ENCODE data around the gene RAB29. TPM values are rescaled to one million over a fixed set of nuclear protein-coding genes. Genes with fewer than 3 reads are reported as not detected.
A peak's percentile ranks its signal among the peaks of the same experiment; 100 is the strongest.

RAB29 gene
- total RNA-seq, 1 donor from 2014 or later = 4.7 TPM

DNA sequence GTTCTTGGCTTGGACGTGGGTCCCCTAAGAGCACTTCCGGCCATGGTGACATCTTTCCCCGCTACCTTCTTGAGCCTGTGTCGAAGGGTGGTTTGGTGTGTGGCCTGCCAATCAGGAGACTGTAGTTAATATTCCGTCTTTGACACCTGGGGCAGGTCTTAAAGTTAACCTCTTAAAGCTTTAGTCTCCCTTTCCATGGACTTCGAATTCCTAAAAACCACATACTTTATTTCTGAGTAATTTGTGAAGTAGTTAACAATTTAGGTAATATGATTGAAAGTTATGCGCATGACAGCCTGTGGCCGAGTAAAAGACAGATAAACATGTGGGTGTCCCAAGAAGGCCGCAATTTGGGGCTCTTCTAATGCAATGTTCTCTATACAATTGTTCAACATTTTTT lies 10.2 kb upstream of the RAB29 start:
- Histone ChIP-seq H3K9ac (ENCODE audit: low read depth in 1 of 3, low read length in 3 of 3) (no peak overlapping the region), H3K27me3 (ENCODE audit: control insufficient read depth in 3 of 3, insufficient read depth in 3 of 3, low read length in 3 of 3) (no peaks in the 10 kb centered on the region), H3K27ac (ENCODE audit: low read depth, low read length) (no peak overlapping the region), H3K36me3 (ENCODE audit: control insufficient read depth in 3 of 3, insufficient read depth in 3 of 3, low read length in 3 of 3) (peaks cover 5 to 10% (median 9%) of the 10 kb centered on the region in 3 donors), H3K9me3 (ENCODE audit: control insufficient read depth in 3 of 3, low read length in 3 of 3) (no peaks in the 10 kb centered on the region), H3K4me1 (ENCODE audit: control insufficient read depth in 3 of 3, insufficient read depth in 3 of 3, low read length in 3 of 3) (peaks cover 17 to 20% (median 19%) of the 10 kb centered on the region in 3 donors), H3K4me3 (ENCODE audit: low read length in 3 of 3) (no peak overlapping the region)

DNA sequence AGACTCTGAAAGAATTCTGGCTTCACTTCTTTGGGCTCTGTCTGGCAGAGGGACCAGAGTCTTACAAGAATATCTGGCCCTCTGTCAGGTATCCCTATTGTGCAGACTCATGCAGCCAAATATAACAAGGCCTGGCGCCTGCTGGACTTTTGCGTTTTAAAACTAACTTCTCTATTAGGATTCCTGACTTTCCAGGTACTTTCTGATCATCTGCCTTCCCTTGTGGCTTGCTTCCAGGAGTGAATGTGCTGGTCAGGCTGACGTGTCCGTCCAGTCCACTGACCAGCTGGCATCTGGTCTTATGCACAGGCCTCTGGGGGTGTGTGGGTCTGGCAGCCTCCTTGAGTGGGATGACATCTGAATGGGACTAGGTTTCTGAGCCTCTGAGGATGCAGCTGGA lies 8.6 kb upstream of the RAB29 start:
- Histone ChIP-seq H3K27ac (ENCODE audit: low read depth, low read length) (peak overlapping the region; percentile 78), H3K27me3 (ENCODE audit: control insufficient read depth in 3 of 3, insufficient read depth in 3 of 3, low read length in 3 of 3) (no peaks in the 10 kb centered on the region), H3K9me3 (ENCODE audit: control insufficient read depth in 3 of 3, low read length in 3 of 3) (no peaks in the 10 kb centered on the region), H3K9ac (ENCODE audit: low read depth in 1 of 3, low read length in 3 of 3) (peak overlapping the region; percentile 6 to 50 (median 13)), H3K4me1 (ENCODE audit: control insufficient read depth in 3 of 3, insufficient read depth in 3 of 3, low read length in 3 of 3) (peaks cover 17 to 19% (median 18%) of the 10 kb centered on the region in 3 donors), H3K4me3 (ENCODE audit: low read length in 3 of 3) (peak overlapping the region in 1 of 3 donors; percentile 24), H3K36me3 (ENCODE audit: control insufficient read depth in 3 of 3, insufficient read depth in 3 of 3, low read length in 3 of 3) (no peaks in the 10 kb centered on the region)

DNA sequence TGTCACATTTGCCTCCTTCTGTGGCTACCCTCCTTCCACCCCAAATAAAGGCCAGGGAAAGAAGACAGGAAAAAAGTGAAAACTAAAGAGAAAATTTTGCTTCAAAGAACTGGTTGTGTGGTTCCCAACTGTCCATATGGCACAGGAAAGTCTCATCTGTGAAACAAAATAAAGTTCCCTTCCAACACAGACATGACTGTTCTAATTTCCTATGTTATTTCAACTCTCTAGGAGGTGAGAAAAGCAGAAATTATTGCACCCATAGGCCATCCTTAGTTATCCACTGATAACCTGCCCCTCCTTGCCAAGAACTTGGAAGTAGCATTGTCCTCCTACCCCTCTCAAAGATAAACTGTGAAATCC lies 8.1 kb upstream of the RAB29 start:
- Histone ChIP-seq H3K4me1 (ENCODE audit: control insufficient read depth in 3 of 3, insufficient read depth in 3 of 3, low read length in 3 of 3) (peaks cover 17 to 19% (median 18%) of the 10 kb centered on the region in 3 donors), H3K9ac (ENCODE audit: low read depth in 1 of 3, low read length in 3 of 3) (peak overlapping the region in 1 of 3 donors; percentile 51), H3K4me3 (ENCODE audit: low read length in 3 of 3) (no peak overlapping the region), H3K36me3 (ENCODE audit: control insufficient read depth in 3 of 3, insufficient read depth in 3 of 3, low read length in 3 of 3) (no peaks in the 10 kb centered on the region), H3K27me3 (ENCODE audit: control insufficient read depth in 3 of 3, insufficient read depth in 3 of 3, low read length in 3 of 3) (no peaks in the 10 kb centered on the region), H3K9me3 (ENCODE audit: control insufficient read depth in 3 of 3, low read length in 3 of 3) (no peaks in the 10 kb centered on the region), H3K27ac (ENCODE audit: low read depth, low read length) (peak overlapping the region; percentile 78)

DNA sequence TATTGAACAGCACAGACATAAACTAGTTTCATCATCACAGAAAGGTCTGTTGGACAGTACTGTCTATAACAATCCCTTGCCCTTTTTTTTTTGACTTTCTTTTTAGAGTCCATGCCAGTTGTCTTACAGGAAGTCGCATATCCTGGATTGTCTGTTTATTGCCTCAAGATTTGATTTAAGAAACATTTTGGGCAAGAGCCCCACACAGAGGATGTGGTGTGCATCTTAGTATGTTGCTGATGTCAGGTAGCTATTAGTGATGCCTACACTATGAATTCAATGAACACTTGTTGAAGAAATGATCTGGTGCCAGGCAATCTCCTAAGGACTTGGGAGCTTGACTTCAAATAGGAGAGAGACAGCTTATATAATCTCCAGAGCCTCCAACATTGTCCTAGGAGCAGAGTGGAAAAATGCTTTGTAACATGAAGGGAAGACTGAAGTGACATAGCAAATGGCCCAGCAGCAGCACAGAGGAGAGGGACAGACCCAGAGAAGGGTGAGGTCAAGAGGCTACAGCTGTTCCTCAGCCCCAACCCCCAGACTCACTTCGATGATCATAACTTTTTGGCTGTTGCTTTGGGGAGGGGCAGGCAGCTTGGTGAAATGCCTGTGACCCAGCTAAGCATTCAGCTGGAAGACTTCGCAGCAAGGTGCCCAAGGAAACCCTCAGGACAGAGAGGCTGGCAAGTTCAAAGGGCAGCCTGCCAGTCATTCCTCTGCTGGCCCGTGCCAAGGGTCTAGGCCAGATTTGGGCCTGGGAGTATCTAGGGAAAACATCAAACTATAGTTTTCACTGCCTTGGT lies 7.5 kb upstream of the RAB29 start:
- H3K4me3 ChIP-seq (ENCODE audit: low read length in 3 of 3) = no peak overlapping the region
- peaks cover 18 to 20% (median 19%) of the 10 kb centered on the region in 3 donors for H3K4me1 ChIP-seq (ENCODE audit: control insufficient read depth in 3 of 3, insufficient read depth in 3 of 3, low read length in 3 of 3)
- no peaks in the 10 kb centered on the region for H3K9me3 ChIP-seq (ENCODE audit: control insufficient read depth in 3 of 3, low read length in 3 of 3)
- no peaks in the 10 kb centered on the region for H3K36me3 ChIP-seq (ENCODE audit: control insufficient read depth in 3 of 3, insufficient read depth in 3 of 3, low read length in 3 of 3)
- no peaks in the 10 kb centered on the region for H3K27me3 ChIP-seq (ENCODE audit: control insufficient read depth in 3 of 3, insufficient read depth in 3 of 3, low read length in 3 of 3)
- H3K27ac ChIP-seq (ENCODE audit: low read depth, low read length) = peak overlapping the region; percentile 78
- peak overlapping the region in 1 of 3 donors; percentile 51 for H3K9ac ChIP-seq (ENCODE audit: low read depth in 1 of 3, low read length in 3 of 3)

DNA sequence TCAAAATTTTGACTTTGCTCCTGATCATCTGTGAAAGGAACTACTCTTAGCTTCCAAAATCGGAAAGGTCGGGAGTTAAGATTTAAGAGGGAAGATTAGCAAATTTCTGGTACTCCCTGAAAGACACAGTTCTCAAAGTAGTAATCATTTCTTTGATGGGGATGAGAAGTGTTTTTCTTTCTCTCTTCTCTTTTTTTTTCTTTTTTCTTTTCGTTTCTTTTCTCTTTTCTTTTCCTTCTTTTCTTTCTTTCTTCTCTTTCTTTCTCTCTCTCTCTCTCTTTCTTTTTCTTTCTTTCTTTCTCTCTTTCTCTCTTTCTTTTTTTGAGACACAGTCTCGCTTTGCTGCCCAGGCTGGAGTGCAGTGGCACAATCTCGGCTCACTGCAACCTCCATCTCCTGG lies 5.1 kb upstream of the RAB29 start:
- Histone ChIP-seq H3K36me3 (ENCODE audit: control insufficient read depth in 3 of 3, insufficient read depth in 3 of 3, low read length in 3 of 3) (no peaks in the 10 kb centered on the region), H3K9ac (ENCODE audit: low read depth in 1 of 3, low read length in 3 of 3) (no peak overlapping the region), H3K9me3 (ENCODE audit: control insufficient read depth in 3 of 3, low read length in 3 of 3) (no peaks in the 10 kb centered on the region), H3K27me3 (ENCODE audit: control insufficient read depth in 3 of 3, insufficient read depth in 3 of 3, low read length in 3 of 3) (no peaks in the 10 kb centered on the region), H3K4me1 (ENCODE audit: control insufficient read depth in 3 of 3, insufficient read depth in 3 of 3, low read length in 3 of 3) (peaks cover 18 to 27% (median 26%) of the 10 kb centered on the region in 3 donors), H3K27ac (ENCODE audit: low read depth, low read length) (no peak overlapping the region), H3K4me3 (ENCODE audit: low read length in 3 of 3) (no peak overlapping the region)

DNA sequence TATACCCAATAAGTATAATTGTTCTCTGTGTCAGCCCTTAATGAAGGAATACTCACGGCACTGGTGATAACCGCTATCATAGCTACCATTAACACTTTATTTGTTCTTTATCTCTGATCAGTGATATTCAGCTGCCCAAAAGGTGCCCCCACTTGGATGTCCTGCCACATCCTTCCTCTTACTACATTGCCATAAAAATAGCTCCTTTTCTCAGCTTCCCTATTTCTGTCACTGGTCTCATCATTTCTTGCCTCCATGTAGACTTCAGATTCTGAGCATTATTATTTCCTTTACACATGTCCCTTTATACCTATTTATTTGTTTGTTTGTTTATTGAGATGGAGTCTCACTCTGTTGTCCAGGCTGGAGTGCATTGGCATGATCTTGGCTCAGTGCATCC lies 2.7 kb upstream of the RAB29 start:
- Histone ChIP-seq H3K4me1 (ENCODE audit: control insufficient read depth in 3 of 3, insufficient read depth in 3 of 3, low read length in 3 of 3) (peaks cover 5 to 18% (median 17%) of the 10 kb centered on the region in 3 donors), H3K27ac (ENCODE audit: low read depth, low read length) (no peak overlapping the region), H3K4me3 (ENCODE audit: low read length in 3 of 3) (no peak overlapping the region), H3K9me3 (ENCODE audit: control insufficient read depth in 3 of 3, low read length in 3 of 3) (no peaks in the 10 kb centered on the region), H3K27me3 (ENCODE audit: control insufficient read depth in 3 of 3, insufficient read depth in 3 of 3, low read length in 3 of 3) (no peaks in the 10 kb centered on the region), H3K36me3 (ENCODE audit: control insufficient read depth in 3 of 3, insufficient read depth in 3 of 3, low read length in 3 of 3) (no peaks in the 10 kb centered on the region), H3K9ac (ENCODE audit: low read depth in 1 of 3, low read length in 3 of 3) (no peak overlapping the region)

DNA sequence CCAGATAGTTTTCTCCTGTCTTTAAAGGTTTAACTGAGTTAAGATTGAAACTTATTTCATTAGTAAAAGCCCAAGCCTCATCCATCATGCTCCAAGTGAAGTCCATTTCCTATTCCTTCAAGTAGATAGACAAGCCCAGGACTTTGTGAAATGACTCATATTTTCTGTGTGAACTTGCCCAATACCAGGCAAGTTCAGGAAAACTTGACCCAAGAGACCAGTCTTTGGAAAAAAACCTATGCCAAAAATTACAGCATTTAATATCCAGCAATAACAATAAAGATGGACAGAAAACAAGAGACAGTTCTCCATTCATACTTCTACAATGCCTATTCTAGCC lies 405 bp upstream of the RAB29 start:
- H3K36me3 ChIP-seq (ENCODE audit: control insufficient read depth in 3 of 3, insufficient read depth in 3 of 3, low read length in 3 of 3) = peaks cover 0 to under 1% (median 0%) of the 10 kb centered on the region in 3 donors
- H3K4me3 ChIP-seq (ENCODE audit: low read length in 3 of 3) = peak overlapping the region; percentile 94 to 97 (median 95)
- H3K27me3 ChIP-seq (ENCODE audit: control insufficient read depth in 3 of 3, insufficient read depth in 3 of 3, low read length in 3 of 3) = no peaks in the 10 kb centered on the region
- H3K9ac ChIP-seq (ENCODE audit: low read depth in 1 of 3, low read length in 3 of 3) = peak overlapping the region in 2 of 3 donors; percentile 61 to 91
- H3K27ac ChIP-seq (ENCODE audit: low read depth, low read length) = peak overlapping the region; percentile 69
- no peaks in the 10 kb centered on the region for H3K9me3 ChIP-seq (ENCODE audit: control insufficient read depth in 3 of 3, low read length in 3 of 3)
- peaks cover 3 to 14% (median 11%) of the 10 kb centered on the region in 3 donors for H3K4me1 ChIP-seq (ENCODE audit: control insufficient read depth in 3 of 3, insufficient read depth in 3 of 3, low read length in 3 of 3)

DNA sequence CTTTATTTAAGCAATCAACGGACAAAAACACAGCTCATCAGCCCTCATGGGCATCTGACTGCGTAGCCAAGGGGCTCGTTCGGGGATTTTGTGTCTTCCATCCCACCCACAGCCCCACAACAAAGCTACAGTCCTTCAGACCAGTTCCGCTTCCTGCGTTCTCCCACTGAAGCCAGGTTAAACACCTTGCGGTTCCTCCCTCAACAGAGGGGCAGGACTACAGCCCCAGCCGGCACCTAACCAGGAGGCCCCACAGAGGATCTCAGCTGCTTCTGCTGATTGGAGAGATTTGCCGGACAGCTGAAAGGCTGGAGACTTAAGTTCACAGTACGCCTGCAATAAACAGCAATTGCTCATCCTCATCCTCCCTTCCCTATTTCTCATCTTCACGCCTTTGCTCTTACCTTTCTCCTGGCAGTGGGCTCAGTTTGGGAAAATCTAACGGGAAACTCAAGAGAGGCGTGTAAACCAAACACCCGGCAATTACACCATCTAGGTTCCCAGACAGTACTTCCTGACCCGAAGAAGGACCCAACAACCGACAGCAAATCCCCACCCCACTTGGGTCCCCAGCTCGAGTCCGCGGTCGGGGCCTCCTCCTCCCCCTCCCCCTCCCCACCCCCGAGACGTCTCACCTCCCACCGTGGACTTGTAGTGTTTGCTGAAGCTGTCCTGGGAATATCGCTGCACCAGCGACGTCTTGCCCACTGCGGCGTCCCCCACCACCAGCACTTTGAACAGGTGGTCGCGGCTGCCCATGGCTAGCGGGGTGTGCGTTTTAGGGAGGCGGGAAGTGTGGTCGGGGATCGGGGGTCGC lies 876 bp downstream of the RAB29 start:
- Histone ChIP-seq H3K4me3 (ENCODE audit: low read length in 3 of 3) (peak overlapping the region; percentile 94 to 97 (median 95)), H3K27ac (ENCODE audit: low read depth, low read length) (peak overlapping the region; percentile 69), H3K4me1 (ENCODE audit: control insufficient read depth in 3 of 3, insufficient read depth in 3 of 3, low read length in 3 of 3) (peaks cover 3 to 14% (median 11%) of the 10 kb centered on the region in 3 donors), H3K9me3 (ENCODE audit: control insufficient read depth in 3 of 3, low read length in 3 of 3) (no peaks in the 10 kb centered on the region), H3K36me3 (ENCODE audit: control insufficient read depth in 3 of 3, insufficient read depth in 3 of 3, low read length in 3 of 3) (peaks cover 5 to 10% (median 6%) of the 10 kb centered on the region in 3 donors), H3K27me3 (ENCODE audit: control insufficient read depth in 3 of 3, insufficient read depth in 3 of 3, low read length in 3 of 3) (no peaks in the 10 kb centered on the region), H3K9ac (ENCODE audit: low read depth in 1 of 3, low read length in 3 of 3) (peak overlapping the region; percentile 61 to 91 (median 87))

DNA sequence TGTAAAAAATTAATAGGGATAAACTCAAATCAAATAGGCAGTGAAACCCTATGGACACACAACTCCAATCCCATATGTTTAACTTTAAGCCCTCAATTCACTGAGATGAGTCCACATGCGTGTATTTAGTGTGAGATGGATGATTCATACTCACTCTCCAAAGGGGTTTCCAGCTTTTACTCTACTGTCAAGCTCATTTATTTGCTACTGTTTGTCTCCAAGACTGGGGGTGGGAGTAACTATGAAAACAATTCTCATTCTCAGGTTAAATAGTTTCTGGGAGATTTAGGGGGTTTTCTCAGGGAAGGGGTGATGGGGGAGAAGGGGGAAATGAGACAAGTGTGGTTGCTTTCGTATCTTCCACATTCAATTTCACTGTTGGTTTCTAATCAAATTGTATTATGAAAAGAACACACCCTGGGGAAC lies 2.7 kb downstream of the RAB29 start:
- Histone ChIP-seq H3K9me3 (ENCODE audit: control insufficient read depth in 3 of 3, low read length in 3 of 3) (no peaks in the 10 kb centered on the region), H3K27ac (ENCODE audit: low read depth, low read length) (no peak overlapping the region), H3K27me3 (ENCODE audit: control insufficient read depth in 3 of 3, insufficient read depth in 3 of 3, low read length in 3 of 3) (no peaks in the 10 kb centered on the region), H3K36me3 (ENCODE audit: control insufficient read depth in 3 of 3, insufficient read depth in 3 of 3, low read length in 3 of 3) (peaks cover 5 to 10% (median 6%) of the 10 kb centered on the region in 3 donors), H3K9ac (ENCODE audit: low read depth in 1 of 3, low read length in 3 of 3) (no peak overlapping the region), H3K4me1 (ENCODE audit: control insufficient read depth in 3 of 3, insufficient read depth in 3 of 3, low read length in 3 of 3) (peaks cover 3 to 12% (median 11%) of the 10 kb centered on the region in 3 donors), H3K4me3 (ENCODE audit: low read length in 3 of 3) (no peak overlapping the region)

DNA sequence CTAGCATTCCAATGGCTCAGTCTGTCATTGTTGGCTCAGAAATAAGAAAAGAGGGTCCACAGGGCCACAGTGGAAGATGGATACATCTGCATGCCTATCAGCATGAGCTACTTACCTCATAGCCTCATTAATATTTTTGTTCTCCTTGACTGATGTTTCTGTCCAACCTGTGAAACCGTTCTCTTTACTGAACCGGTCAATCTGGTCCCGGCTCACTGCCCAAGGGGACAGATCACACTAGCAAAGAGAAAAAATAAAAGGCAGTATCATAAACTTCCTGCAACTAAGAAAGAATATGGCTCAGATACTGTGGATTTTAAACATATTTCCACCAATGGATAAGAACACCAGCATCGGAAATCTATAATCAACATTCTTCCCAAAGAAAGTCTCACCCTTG lies 4.7 kb downstream of the RAB29 start:
- no peak overlapping the region for H3K27ac ChIP-seq (ENCODE audit: low read depth, low read length)
- H3K9ac ChIP-seq (ENCODE audit: low read depth in 1 of 3, low read length in 3 of 3) = no peak overlapping the region
- peaks cover 1 to 7% (median 7%) of the 10 kb centered on the region in 3 donors for H3K4me1 ChIP-seq (ENCODE audit: control insufficient read depth in 3 of 3, insufficient read depth in 3 of 3, low read length in 3 of 3)
- H3K36me3 ChIP-seq (ENCODE audit: control insufficient read depth in 3 of 3, insufficient read depth in 3 of 3, low read length in 3 of 3) = peaks cover 5 to 10% (median 6%) of the 10 kb centered on the region in 3 donors
- H3K9me3 ChIP-seq (ENCODE audit: control insufficient read depth in 3 of 3, low read length in 3 of 3) = no peaks in the 10 kb centered on the region
- no peaks in the 10 kb centered on the region for H3K27me3 ChIP-seq (ENCODE audit: control insufficient read depth in 3 of 3, insufficient read depth in 3 of 3, low read length in 3 of 3)
- H3K4me3 ChIP-seq (ENCODE audit: low read length in 3 of 3) = no peak overlapping the region
